Mononuclear cell (primary cell): ENCODE data around the gene HAUS2. TPM values are rescaled to one million over a fixed set of nuclear protein-coding genes. Genes with fewer than 3 reads are reported as not detected.

Experiments
- H3K27me3 ChIP-seq: 2 replicates; pipeline ENCODE4 v1.6.0; 2011; ENCODE audit warnings: low read length, control low read depth; ENCODE audit not compliant: insufficient read depth
- H3K4me1 ChIP-seq: 2 replicates; pipeline ENCODE4 v1.5.1; 2011; ENCODE audit warnings: mild to moderate bottlenecking, low read length, control low read depth; ENCODE audit not compliant: insufficient read depth
- H3K4me3 ChIP-seq: 2 replicates; pipeline ENCODE4 v1.5.1; 2011; ENCODE audit warnings: mild to moderate bottlenecking, low read length, moderate library complexity
- H3K9me3 ChIP-seq: 2 replicates; pipeline ENCODE4 v1.5.1; 2011; ENCODE audit warnings: low read depth, mild to moderate bottlenecking, control low read depth, low read length
- total RNA-seq: library from RNA; depleted of rRNA; stranded (reverse); fragments of >200 nt; gene quantifications from one replicate; pipeline ENCODE4 v1.2.3, GENCODE V29; 2012

Gene HAUS2
- total RNA-seq, 1 donor = 31.8 TPM

- Histone ChIP-seq H3K4me3 (no peak overlapping the region), H3K27me3 (no peaks in the 10 kb centered on the region), H3K9me3 (no peaks in the 10 kb centered on the region), H3K4me1 (peaks cover 20% of the 10 kb centered on the region)
Observed at GRCh38 chr15:42612367-42612912, 63.8 kb downstream of the HAUS2 start.

- Histone ChIP-seq H3K27me3 (no peaks in the 10 kb centered on the region), H3K9me3 (no peaks in the 10 kb centered on the region), H3K4me3 (no peak overlapping the region), H3K4me1 (peaks cover 5% of the 10 kb centered on the region)
Observed at GRCh38 chr15:42616107-42616506, 67.5 kb downstream of the HAUS2 start.

Other genes with a start within 250 kb of the HAUS2 start
- gene CAPN3, start 189.3 kb upstream of the HAUS2 start, total RNA-seq = 4.1 TPM
- 70.6 TPM for gene ZNF106, start 57.7 kb upstream of the HAUS2 start, total RNA-seq
- gene SNAP23, start 53.2 kb upstream of the HAUS2 start, total RNA-seq = 84.8 TPM
- 23.9 TPM for gene LRRC57, start within 50 bp of the HAUS2 start, total RNA-seq
- gene STARD9, start 26.8 kb downstream of the HAUS2 start, total RNA-seq = 4.0 TPM
- gene CDAN1, start 188.3 kb downstream of the HAUS2 start, total RNA-seq = 7.6 TPM